HL-60 (cell line): ENCODE results near the gene COX8C.

Source experiments
- DNase-seq, 2 experiments: peaks; one replicate each; pipeline ENCODE4 v3.0.0-alpha.2; 2010 to 2020; ENCODE audit warnings: low read depth in 1 of 2, low spot score in 1 of 2
- H3K27ac ChIP-seq: fragments of 250-450 bp; sonication (Bioruptor Pico); replicated peaks from 2 replicates; pipeline ENCODE4 v1.5.1; 2020; ENCODE audit warnings: mild to moderate bottlenecking, moderate library complexity
- H3K27me3 ChIP-seq: fragments of 250-450 bp; sonication (Bioruptor Pico); 2 replicates; pipeline ENCODE4 v1.5.1; 2021; ENCODE audit warnings: mild to moderate bottlenecking, moderate library complexity; ENCODE audit not compliant: insufficient read depth, poor library complexity, severe bottlenecking
- H3K4me3 ChIP-seq: replicated peaks from 2 replicates; pipeline ENCODE4 v1.5.1; 2011; ENCODE audit warnings: mild to moderate bottlenecking, control low read depth, low read length; ENCODE audit not compliant: insufficient read depth
- GABPA ChIP-seq: IDR thresholded peaks from 2 replicates; pipeline ENCODE4 v1.6.1; 2012; ENCODE audit warnings: low read depth
- POLR2AphosphoS5 ChIP-seq: IDR thresholded peaks from 2 replicates; pipeline ENCODE4 v1.6.1; 2012; ENCODE audit warnings: low read depth
- REST ChIP-seq: IDR thresholded peaks from 2 replicates; pipeline ENCODE4 v1.6.1; 2012; ENCODE audit warnings: low read depth; ENCODE audit not compliant: insufficient replicate concordance
- SPI1 ChIP-seq: IDR thresholded peaks from 2 replicates; pipeline ENCODE4 v1.6.1; 2012; ENCODE audit warnings: low read depth, mild to moderate bottlenecking, borderline replicate concordance
- TF ChIP-seq, protein P1 (sequence below): IDR thresholded peaks from one replicate; pipeline ENCODE4 v1.5.1; 2011; ENCODE audit warnings: low read length, control low read depth, inconsistent platforms; ENCODE audit not compliant: insufficient read depth

COX8C gene

GRCh38 chr14:93319958-93320357 lies 27.0 kb upstream of the COX8C start:
- Histone ChIP-seq H3K4me3 (no peak overlapping the region), H3K27me3 (no peaks in the 10 kb centered on the region), H3K27ac (peak overlapping the region; percentile 22; the same call in 1 of the 2 replicates)
- TF ChIP-seq REST (no peak), GABPA (no peak), SPI1 (peak; percentile 3; the same call in 1 of the 2 replicates), POLR2AphosphoS5 (no peak)
- TF ChIP-seq, protein P1, sequence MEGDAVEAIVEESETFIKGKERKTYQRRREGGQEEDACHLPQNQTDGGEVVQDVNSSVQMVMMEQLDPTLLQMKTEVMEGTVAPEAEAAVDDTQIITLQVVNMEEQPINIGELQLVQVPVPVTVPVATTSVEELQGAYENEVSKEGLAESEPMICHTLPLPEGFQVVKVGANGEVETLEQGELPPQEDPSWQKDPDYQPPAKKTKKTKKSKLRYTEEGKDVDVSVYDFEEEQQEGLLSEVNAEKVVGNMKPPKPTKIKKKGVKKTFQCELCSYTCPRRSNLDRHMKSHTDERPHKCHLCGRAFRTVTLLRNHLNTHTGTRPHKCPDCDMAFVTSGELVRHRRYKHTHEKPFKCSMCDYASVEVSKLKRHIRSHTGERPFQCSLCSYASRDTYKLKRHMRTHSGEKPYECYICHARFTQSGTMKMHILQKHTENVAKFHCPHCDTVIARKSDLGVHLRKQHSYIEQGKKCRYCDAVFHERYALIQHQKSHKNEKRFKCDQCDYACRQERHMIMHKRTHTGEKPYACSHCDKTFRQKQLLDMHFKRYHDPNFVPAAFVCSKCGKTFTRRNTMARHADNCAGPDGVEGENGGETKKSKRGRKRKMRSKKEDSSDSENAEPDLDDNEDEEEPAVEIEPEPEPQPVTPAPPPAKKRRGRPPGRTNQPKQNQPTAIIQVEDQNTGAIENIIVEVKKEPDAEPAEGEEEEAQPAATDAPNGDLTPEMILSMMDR = no peak
- DNase-seq = no peak

DNA sequence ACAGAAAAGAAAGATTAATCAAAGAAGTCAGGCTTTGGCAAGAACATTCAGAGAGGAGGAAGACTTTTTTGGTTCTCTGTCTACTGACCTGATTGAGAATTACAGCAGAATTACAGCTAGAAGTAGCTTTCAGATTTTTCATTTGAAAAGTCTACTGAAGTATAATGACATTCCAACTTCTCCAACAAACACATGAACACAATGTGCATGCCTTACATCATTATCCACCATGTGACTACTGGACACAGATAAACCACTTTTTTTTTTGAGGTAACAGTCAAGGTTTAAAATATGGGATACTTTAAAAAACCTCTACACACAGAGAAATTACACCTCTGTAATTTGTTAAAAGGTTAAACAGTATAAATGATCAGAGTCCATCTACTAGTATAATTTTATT lies 26.5 kb upstream of the COX8C start:
- Histone ChIP-seq H3K4me3 (no peak overlapping the region), H3K27ac (no peak overlapping the region), H3K27me3 (no peaks in the 10 kb centered on the region)
- TF ChIP-seq POLR2AphosphoS5 = no peak
- no peak for TF ChIP-seq REST
- TF ChIP-seq, protein P1 = no peak
- TF ChIP-seq GABPA = no peak
- no peak for TF ChIP-seq SPI1
- DNase-seq = no peak

GRCh38 chr14:93322929-93323599 lies 23.9 kb upstream of the COX8C start:
- H3K27me3 ChIP-seq = no peaks in the 10 kb centered on the region
- H3K4me3 ChIP-seq = no peak overlapping the region
- no peak for DNase-seq
- no peak overlapping the region for H3K27ac ChIP-seq
- TF ChIP-seq, protein P1 = no peak
- TF ChIP-seq GABPA = no peak
- no peak for TF ChIP-seq SPI1
- no peak for TF ChIP-seq REST
- TF ChIP-seq POLR2AphosphoS5 = no peak
